Mesodermal cell (in vitro differentiated cells): Measurements from ENCODE around the gene FRMPD4.

ENCODE experiments used
- H3K27ac ChIP-seq: 2 replicates; pipeline ENCODE4 v1.7.0; 2013; ENCODE audit warnings: mild to moderate bottlenecking, low read depth, low read length, moderate library complexity; ENCODE audit not compliant: severe bottlenecking
- H3K36me3 ChIP-seq: 2 replicates; pipeline ENCODE4 v1.7.1; 2013; ENCODE audit warnings: mild to moderate bottlenecking, low read length, moderate library complexity; ENCODE audit not compliant: control insufficient read depth, insufficient read depth
- H3K4me1 ChIP-seq: one replicate; pipeline ENCODE4 v1.7.1; 2013; ENCODE audit warnings: mild to moderate bottlenecking, low read length; ENCODE audit not compliant: insufficient read depth, control insufficient read depth, poor library complexity, severe bottlenecking
- H3K4me3 ChIP-seq: 2 replicates; pipeline ENCODE4 v1.7.0; 2013; ENCODE audit warnings: low read length, control low read depth, mild to moderate bottlenecking; ENCODE audit not compliant: insufficient read depth, poor library complexity, severe bottlenecking; ENCODE audit errors: extremely low read depth
- H3K9me3 ChIP-seq: 2 replicates; pipeline ENCODE4 v1.7.1; 2013; ENCODE audit warnings: mild to moderate bottlenecking, low read length, moderate library complexity; ENCODE audit not compliant: control insufficient read depth
- WGBS, 2 experiments: methylation state at CpG; one replicate each; pipeline ENCODE4 v1.1.5; 2013; ENCODE audit warnings: missing lambda C conversion rate in 2 of 2; ENCODE audit not compliant: insufficient coverage in 2 of 2; 5-methylcytosine and 5-hydroxymethylcytosine counted together

The FRMPD4 gene

DNA sequence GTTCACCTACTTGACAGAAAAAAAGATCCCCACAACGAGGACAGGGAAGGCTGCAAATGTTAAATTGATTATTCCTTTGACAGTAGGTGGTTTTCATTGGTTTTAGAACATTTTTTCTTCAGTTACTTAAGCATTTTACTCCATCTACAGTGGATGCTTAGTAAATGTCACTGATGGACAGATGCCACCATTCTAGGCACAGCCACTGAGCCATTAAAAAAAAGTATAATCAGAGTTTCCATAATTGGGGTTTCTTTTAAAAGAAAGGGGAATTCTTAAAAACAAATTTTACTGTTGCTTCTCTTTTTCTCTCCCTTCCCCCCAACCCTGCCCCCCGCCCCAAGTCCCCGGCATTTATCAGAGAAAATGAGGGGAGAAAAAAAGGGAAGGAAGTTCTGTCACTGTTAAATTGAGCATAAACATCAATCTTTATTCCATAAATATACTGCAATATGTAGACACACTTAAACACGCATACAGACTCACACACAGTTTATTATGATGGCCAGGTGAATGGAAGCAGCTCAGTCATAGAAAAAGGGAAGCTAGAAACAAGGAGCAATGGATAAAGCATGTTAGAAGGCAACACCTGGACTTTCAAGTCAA lies 573.3 kb downstream of the FRMPD4 start:
- no peaks in the 10 kb centered on the region for H3K4me1 ChIP-seq
- no CpG with 5 or more reads among the region's 4 CpGs for WGBS, 2 experiments
- H3K36me3 ChIP-seq, result no peaks in the 10 kb centered on the region
- H3K9me3 ChIP-seq, result no peaks in the 10 kb centered on the region
- H3K27ac ChIP-seq, result no peak overlapping the region
- H3K4me3 ChIP-seq, result no peak overlapping the region

DNA sequence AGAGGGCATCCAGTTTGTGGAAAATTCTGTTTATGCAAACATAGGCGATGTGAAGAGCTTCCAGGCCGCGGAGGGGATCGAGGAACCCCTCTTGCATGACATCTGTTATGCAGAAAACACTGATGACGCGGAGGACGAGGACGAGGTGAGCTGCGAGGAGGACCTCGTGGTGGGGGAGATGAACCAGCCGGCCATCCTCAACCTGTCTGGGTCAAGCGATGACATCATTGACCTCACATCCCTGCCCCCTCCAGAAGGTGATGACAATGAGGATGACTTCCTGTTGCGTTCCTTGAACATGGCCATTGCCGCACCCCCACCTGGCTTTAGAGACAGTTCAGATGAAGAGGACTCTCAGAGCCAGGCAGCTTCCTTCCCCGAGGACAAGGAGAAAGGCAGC lies 578.3 kb downstream of the FRMPD4 start:
- 89 to 96% methylated on average over 4 to 9 of the region's 15 CpGs for WGBS, 2 experiments
- Histone ChIP-seq H3K4me3 (no peak overlapping the region), H3K36me3 (no peaks in the 10 kb centered on the region), H3K9me3 (no peaks in the 10 kb centered on the region), H3K4me1 (no peaks in the 10 kb centered on the region), H3K27ac (no peak overlapping the region)

GRCh38 chrX:12719837-12720236 lies 581.6 kb downstream of the FRMPD4 start:
- Histone ChIP-seq H3K4me3 (no peak overlapping the region), H3K4me1 (no peaks in the 10 kb centered on the region), H3K9me3 (no peaks in the 10 kb centered on the region), H3K36me3 (no peaks in the 10 kb centered on the region), H3K27ac (no peak overlapping the region)

DNA sequence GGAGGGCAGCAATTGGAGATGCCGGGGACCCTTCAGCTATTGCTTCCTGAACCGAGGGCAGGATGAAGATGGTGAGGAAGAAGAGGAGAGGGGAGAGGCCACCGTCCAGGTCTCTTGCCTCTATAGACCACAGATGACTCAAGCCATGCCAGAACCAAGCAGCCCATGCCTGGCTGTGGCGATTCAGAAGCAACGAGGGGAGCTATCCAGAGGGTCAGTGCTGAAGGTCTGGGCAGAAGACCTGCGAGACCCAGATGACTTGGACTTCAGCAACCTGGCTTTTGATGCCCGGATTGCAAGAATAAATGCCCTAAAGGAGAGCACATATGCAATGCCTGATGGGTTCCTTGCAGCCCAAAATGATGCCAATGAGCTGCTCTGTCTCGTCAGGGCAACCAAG lies 582.8 kb downstream of the FRMPD4 start:
- no peaks in the 10 kb centered on the region for H3K9me3 ChIP-seq
- WGBS, 2 experiments, result 47 to 69% methylated on average over 2 to 4 of the region's 8 CpGs
- H3K27ac ChIP-seq, result no peak overlapping the region
- no peak overlapping the region for H3K4me3 ChIP-seq
- H3K4me1 ChIP-seq, result no peaks in the 10 kb centered on the region
- H3K36me3 ChIP-seq, result no peaks in the 10 kb centered on the region

GRCh38 chrX:12722314-12722713 lies 584.0 kb downstream of the FRMPD4 start:
- no peak overlapping the region for H3K27ac ChIP-seq
- no peaks in the 10 kb centered on the region for H3K36me3 ChIP-seq
- no peaks in the 10 kb centered on the region for H3K4me1 ChIP-seq
- no peaks in the 10 kb centered on the region for H3K9me3 ChIP-seq
- no peak overlapping the region for H3K4me3 ChIP-seq
- no CpG with 5 or more reads among the region's 1 CpG for WGBS, 2 experiments

GRCh38 chrX:12741416-12741815 lies 603.1 kb downstream of the FRMPD4 start:
- WGBS, 2 experiments, result 88% methylated on average over 4 of the region's 6 CpGs; no CpG with 5 or more reads in 1 of the 2 experiments
- no peak overlapping the region for H3K4me3 ChIP-seq
- H3K4me1 ChIP-seq, result no peaks in the 10 kb centered on the region
- no peak overlapping the region for H3K27ac ChIP-seq
- H3K9me3 ChIP-seq, result no peaks in the 10 kb centered on the region
- no peaks in the 10 kb centered on the region for H3K36me3 ChIP-seq

- no peaks in the 10 kb centered on the region for H3K36me3 ChIP-seq
- H3K9me3 ChIP-seq, result no peaks in the 10 kb centered on the region
- H3K27ac ChIP-seq, result no peak overlapping the region
- no peaks in the 10 kb centered on the region for H3K4me1 ChIP-seq
- 100% methylated on average over 1 of the region's 1 CpG; no CpG with 5 or more reads in 1 of the 2 experiments for WGBS, 2 experiments
- no peak overlapping the region for H3K4me3 ChIP-seq
Observed at GRCh38 chrX:12747433-12747832, 609.2 kb downstream of the FRMPD4 start.

GRCh38 chrX:12751887-12752286 lies 613.6 kb downstream of the FRMPD4 start:
- Histone ChIP-seq H3K9me3 (no peaks in the 10 kb centered on the region), H3K27ac (no peak overlapping the region)
- WGBS, 2 experiments, result 60% methylated on average over 1 of the region's 1 CpG; no CpG with 5 or more reads in 1 of the 2 experiments

DNA sequence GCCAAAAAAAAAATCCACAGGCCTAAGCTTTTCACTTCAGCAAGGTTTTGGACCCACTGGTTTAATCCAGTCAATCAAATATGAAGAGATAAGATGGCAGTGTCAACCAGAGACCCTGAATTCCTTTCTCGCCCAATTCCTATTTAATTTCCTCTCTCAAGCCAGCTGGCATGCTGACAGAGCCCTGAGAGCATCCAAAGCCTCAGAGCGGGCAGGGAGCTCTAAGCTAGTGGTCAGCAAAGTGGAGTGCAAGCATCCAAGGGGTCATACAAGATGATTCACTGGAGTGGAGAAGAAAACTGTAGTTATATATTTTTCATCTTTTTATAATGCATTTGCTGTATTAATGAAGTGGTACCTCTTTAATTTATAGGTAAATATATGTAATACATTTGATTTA lies 615.1 kb downstream of the FRMPD4 start:
- Histone ChIP-seq H3K27ac (no peak overlapping the region), H3K4me3 (no peak overlapping the region), H3K36me3 (no peaks in the 10 kb centered on the region), H3K9me3 (no peaks in the 10 kb centered on the region), H3K4me1 (no peaks in the 10 kb centered on the region)
- WGBS, 2 experiments, result no CpG with 5 or more reads among the region's 2 CpGs

More at GRCh38 chrX:12751887-12752286, 613.6 kb downstream of the FRMPD4 start:
- Histone ChIP-seq H3K36me3 (no peaks in the 10 kb centered on the region), H3K4me3 (no peak overlapping the region), H3K4me1 (no peaks in the 10 kb centered on the region)

GRCh38 chrX:12758291-12758690 lies 620.0 kb downstream of the FRMPD4 start:
- H3K9me3 ChIP-seq, result no peaks in the 10 kb centered on the region
- 80% methylated on average over 1 of the region's 3 CpGs; no CpG with 5 or more reads in 1 of the 2 experiments for WGBS, 2 experiments
- no peaks in the 10 kb centered on the region for H3K36me3 ChIP-seq
- no peak overlapping the region for H3K4me3 ChIP-seq
- no peak overlapping the region for H3K27ac ChIP-seq
- H3K4me1 ChIP-seq, result no peaks in the 10 kb centered on the region

DNA sequence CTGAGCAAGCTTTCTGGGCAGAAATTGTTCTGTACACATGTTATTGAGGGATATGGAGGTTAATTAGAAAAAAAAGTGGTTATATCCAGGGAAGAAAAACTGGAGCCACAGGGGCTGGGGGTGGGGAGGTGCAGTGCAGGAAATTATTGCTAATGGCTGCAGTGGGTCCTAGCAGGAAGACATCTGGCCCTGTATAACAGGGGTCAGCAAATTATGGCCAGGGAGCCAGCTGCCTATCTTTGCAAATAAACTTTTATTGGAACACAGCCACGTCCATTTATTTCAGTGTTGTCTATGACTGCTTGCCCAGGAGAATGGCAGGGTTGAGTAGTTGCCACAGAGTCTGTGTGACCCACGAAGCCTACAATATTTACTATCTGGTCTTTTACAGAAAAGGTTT lies 629.6 kb downstream of the FRMPD4 start:
- Histone ChIP-seq H3K4me1 (no peaks in the 10 kb centered on the region), H3K4me3 (no peak overlapping the region)

More for the DNA sequence above, 629.6 kb downstream of the FRMPD4 start:
- H3K9me3 ChIP-seq, result no peaks in the 10 kb centered on the region
- 80% methylated on average over 1 of the region's 2 CpGs; no CpG with 5 or more reads in 1 of the 2 experiments for WGBS, 2 experiments
- no peaks in the 10 kb centered on the region for H3K36me3 ChIP-seq
- H3K27ac ChIP-seq, result no peak overlapping the region
